Measurements from ENCODE around the gene FNIP1.
"Not testable (repeated sequence)": the region's sequence is repeated elsewhere in the genome, so short reads cannot be mapped to it uniquely, and the experiment has no call there.

FNIP1 gene

GRCh38 chr5:131749138-131749537, 47.7 kb downstream of the FNIP1 start:
- DNase-seq, result no peak

- DNase-seq, result peak; percentile 54
Observed at GRCh38 chr5:131747180-131748105, 49.4 kb downstream of the FNIP1 start.

GRCh38 chr5:131746423-131746822, 50.4 kb downstream of the FNIP1 start:
- no peak for DNase-seq

- no peak for DNase-seq
Observed at GRCh38 chr5:131745703-131746102, 51.1 kb downstream of the FNIP1 start.

GRCh38 chr5:131745155-131745554, 51.7 kb downstream of the FNIP1 start:
- no peak for DNase-seq

GRCh38 chr5:131740477-131740876, 56.3 kb downstream of the FNIP1 start:
- DNase-seq, result no peak

GRCh38 chr5:131735393-131735792, 61.4 kb downstream of the FNIP1 start:
- no peak for DNase-seq

- not testable (repeated sequence) for DNase-seq
Observed at GRCh38 chr5:131734939-131735338, 61.9 kb downstream of the FNIP1 start.

- DNase-seq, result not testable (repeated sequence)
Observed at GRCh38 chr5:131729292-131729691, 67.5 kb downstream of the FNIP1 start.

- DNase-seq, result not testable (repeated sequence)
Observed at GRCh38 chr5:131724089-131724488, 72.7 kb downstream of the FNIP1 start.

- DNase-seq, result no peak
Observed at GRCh38 chr5:131720714-131721113, 76.1 kb downstream of the FNIP1 start.

GRCh38 chr5:131719564-131719963, 77.3 kb downstream of the FNIP1 start:
- DNase-seq, result no peak

- DNase-seq, result no peak
Observed at GRCh38 chr5:131718487-131719014, 78.3 kb downstream of the FNIP1 start.

GRCh38 chr5:131717164-131717563, 79.7 kb downstream of the FNIP1 start:
- not testable (repeated sequence) for DNase-seq

GRCh38 chr5:131716650-131717049, 80.2 kb downstream of the FNIP1 start:
- no peak for DNase-seq

- no peak for DNase-seq
Observed at GRCh38 chr5:131710391-131710790, 86.4 kb downstream of the FNIP1 start.

- DNase-seq, result no peak
Observed at GRCh38 chr5:131709043-131709442, 87.8 kb downstream of the FNIP1 start.

GRCh38 chr5:131706281-131706680, 90.5 kb downstream of the FNIP1 start:
- DNase-seq, result no peak

GRCh38 chr5:131694926-131695325, 101.9 kb downstream of the FNIP1 start:
- DNase-seq, result no peak

GRCh38 chr5:131693894-131694293, 102.9 kb downstream of the FNIP1 start:
- no peak for DNase-seq

GRCh38 chr5:131685516-131686171, 111.2 kb downstream of the FNIP1 start:
- no peak for DNase-seq

- no peak for DNase-seq
Observed at GRCh38 chr5:131684595-131684994, 112.2 kb downstream of the FNIP1 start.

GRCh38 chr5:131684051-131684450, 112.8 kb downstream of the FNIP1 start:
- no peak for DNase-seq

GRCh38 chr5:131682826-131683225, 114.0 kb downstream of the FNIP1 start:
- DNase-seq, result no peak

Measured in GF-D8 (cell line).